Measurements from ENCODE around the gene PSMA8.

GRCh38 chr18:26225022-26225693 is 91.5 kb downstream of the PSMA8 start:
- no peak for TF ChIP-seq CTCF (conservative IDR thresholded peaks at IDR 0.05 in 1 of 2, IDR thresholded peaks at IDR 0.05 in 1 of 2; ENCODE audit: low read depth in 1 of 2, low read length in 2 of 2)
- no peak for TF ChIP-seq EZH2 (IDR thresholded peaks at IDR 0.05; ENCODE audit: low read length, missing control alignments)
